ENCODE results near the gene INPP4A. TPM values are rescaled to one million over a fixed set of nuclear protein-coding genes. Genes with fewer than 3 reads are reported as not detected.

INPP4A gene
- total RNA-seq, 2 donors from 2014 or later = 10.9 to 12.2 TPM

DNA sequence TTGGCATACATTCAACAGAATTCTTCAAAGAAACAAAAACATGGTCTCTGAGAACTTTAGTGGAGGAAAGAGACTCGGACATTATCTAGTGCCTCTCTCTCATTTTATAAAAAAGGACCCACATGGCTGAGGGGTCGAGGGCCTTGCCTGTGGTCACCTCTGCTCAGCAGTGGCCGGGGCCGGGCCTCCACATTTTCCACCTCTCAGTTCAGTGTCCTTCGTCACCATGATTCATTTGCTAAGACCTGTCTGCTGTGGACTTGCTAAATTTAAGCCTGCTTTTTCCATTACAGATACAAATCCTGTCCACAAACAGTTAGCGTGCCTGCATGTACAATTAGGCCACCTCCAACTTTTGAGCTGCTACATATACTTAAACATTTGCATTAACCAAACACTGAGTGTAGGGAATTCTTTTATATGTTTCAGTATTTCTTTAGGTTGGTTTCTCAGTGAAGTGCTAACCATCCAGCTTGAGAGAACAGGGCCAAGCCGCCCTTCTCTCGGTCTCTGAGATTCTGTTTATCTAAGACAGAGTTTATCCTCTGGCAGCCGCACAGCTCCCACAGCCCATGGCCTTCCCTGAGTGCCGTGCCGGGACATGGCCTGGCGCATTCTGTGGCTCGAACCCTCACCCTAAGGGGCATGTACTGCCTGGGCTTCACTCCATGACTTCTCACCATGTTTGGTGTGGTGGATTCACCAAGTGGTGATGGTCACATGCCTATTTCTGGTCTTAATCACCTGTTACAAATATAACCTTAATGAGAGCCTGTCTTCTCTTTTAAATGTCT is 117.4 kb downstream of the INPP4A start:
- Histone ChIP-seq H3K4me1 (no peaks in the 10 kb centered on the region), H3K27ac (no peak overlapping the region), H3K9me3 (no peaks in the 10 kb centered on the region), H3K27me3 (no peaks in the 10 kb centered on the region), H3K4me3 (no peak overlapping the region), H3K36me3 (replicated peaks in 1 of 2; ENCODE audit: insufficient read depth in 1 of 2, low read depth in 2 of 2) (no peaks in the 10 kb centered on the region)
- 87 to 89% methylated on average over 13 of the region's 13 CpGs for WGBS, 2 donors
- DNase-seq (no peak), ATAC-seq (no peak)
- TF ChIP-seq POLR2A (IDR thresholded peaks at IDR 0.05) (no peak), CTCF (IDR thresholded peaks at IDR 0.05) (no peak)
- intact Hi-C loops (cut with DNase I) = no loop called here

DNA sequence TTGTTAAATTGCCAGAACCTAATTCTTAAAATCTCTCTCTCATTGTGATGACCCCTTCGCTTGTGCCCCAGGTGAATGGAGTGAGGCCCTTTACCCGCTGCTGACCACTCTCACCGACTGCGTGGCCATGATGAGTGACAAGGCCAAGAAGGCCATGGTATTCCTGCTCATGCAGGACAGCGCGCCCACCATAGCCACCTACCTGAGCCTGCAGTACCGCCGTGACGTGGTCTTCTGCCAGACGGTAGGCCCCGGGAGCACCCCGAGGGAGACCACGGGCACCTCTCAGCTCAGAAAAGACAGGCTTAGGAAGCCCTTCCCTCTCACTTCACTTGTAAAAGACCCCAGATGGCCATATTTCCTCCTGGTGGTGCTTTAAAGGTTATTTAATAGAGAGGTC is 118.7 kb downstream of the INPP4A start:
- WGBS, 2 donors = 94 to 97% methylated on average over 13 of the region's 13 CpGs
- no peak for DNase-seq
- no peak for TF ChIP-seq POLR2A (IDR thresholded peaks at IDR 0.05)
- no peak for TF ChIP-seq CTCF (IDR thresholded peaks at IDR 0.05)
- Histone ChIP-seq H3K36me3 (replicated peaks in 1 of 2; ENCODE audit: insufficient read depth in 1 of 2, low read depth in 2 of 2) (no peaks in the 10 kb centered on the region), H3K27me3 (no peaks in the 10 kb centered on the region), H3K4me1 (no peaks in the 10 kb centered on the region), H3K9me3 (no peaks in the 10 kb centered on the region), H3K4me3 (no peak overlapping the region), H3K27ac (no peak overlapping the region)
- ATAC-seq = no peak
- intact Hi-C loops (cut with DNase I) = no loop called here

- Histone ChIP-seq H3K4me1 (no peaks in the 10 kb centered on the region), H3K27ac (no peak overlapping the region), H3K9me3 (no peaks in the 10 kb centered on the region), H3K27me3 (no peaks in the 10 kb centered on the region), H3K4me3 (no peak overlapping the region), H3K36me3 (replicated peaks in 1 of 2; ENCODE audit: insufficient read depth in 1 of 2, low read depth in 2 of 2) (no peaks in the 10 kb centered on the region)
- no peak for ATAC-seq
- WGBS, 2 donors = 87 to 88% methylated on average over 13 to 16 of the region's 17 CpGs
- intact Hi-C loops (cut with DNase I) = no loop called here
- DNase-seq = no peak
- TF ChIP-seq POLR2A (IDR thresholded peaks at IDR 0.05) (no peak), CTCF (IDR thresholded peaks at IDR 0.05) (no peak)
These were observed 120.0 kb downstream of the INPP4A start for GRCh38 chr2:98564541-98565132.

DNA sequence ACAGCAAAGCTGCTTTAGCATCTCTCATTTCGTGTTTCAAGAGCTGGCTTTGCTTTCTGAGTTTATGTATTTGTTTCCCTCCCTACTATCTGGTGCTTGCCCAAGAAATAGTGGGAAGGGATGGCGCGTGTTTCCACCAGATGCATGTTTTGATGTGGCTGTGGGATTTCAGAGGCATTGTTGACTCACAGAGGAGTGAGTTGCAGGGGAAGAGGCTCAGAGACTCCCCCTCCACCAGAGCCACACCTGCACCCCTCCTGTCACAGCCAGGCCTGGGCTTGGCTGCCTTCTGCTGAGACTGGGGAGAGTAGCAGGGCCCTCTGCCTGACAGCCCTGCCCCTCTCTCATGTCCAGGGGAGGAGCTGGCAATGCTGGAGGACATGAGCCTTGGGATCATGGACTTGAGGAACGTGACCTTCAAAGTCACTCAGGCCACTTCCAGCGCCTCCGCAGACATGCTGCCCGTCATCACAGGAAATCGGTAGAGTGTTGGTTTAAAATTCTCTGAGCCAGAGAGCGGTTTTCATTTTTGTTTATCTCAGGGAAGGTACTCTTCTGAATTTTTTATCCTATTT is 120.7 kb downstream of the INPP4A start:
- Histone ChIP-seq H3K4me3 (no peak overlapping the region), H3K27ac (no peak overlapping the region), H3K9me3 (no peaks in the 10 kb centered on the region), H3K36me3 (replicated peaks in 1 of 2; ENCODE audit: insufficient read depth in 1 of 2, low read depth in 2 of 2) (no peaks in the 10 kb centered on the region), H3K27me3 (no peaks in the 10 kb centered on the region), H3K4me1 (no peaks in the 10 kb centered on the region)
- 89 to 93% methylated on average over 9 of the region's 9 CpGs for WGBS, 2 donors
- ATAC-seq = no peak
- TF ChIP-seq POLR2A (IDR thresholded peaks at IDR 0.05) (no peak), CTCF (IDR thresholded peaks at IDR 0.05) (no peak)
- intact Hi-C loops (cut with DNase I) = no loop called here
- DNase-seq = no peak
